Activated CD8-positive, alpha-beta memory T cell treated with anti-CD3 and anti-CD28 coated beads for 48 hours (primary cell): ENCODE data around the gene PTPRN2.
"Not testable (repeated sequence)": the region's sequence is repeated elsewhere in the genome, so short reads cannot be mapped to it uniquely, and the experiment has no call there.

Experiments used
- DNase-seq, 3 experiments: peaks; one replicate each; pipeline ENCODE4 v3.0.0-alpha.2; 2020; ENCODE audit warnings: low read depth in 2 of 3, low spot score in 2 of 3

The PTPRN2 gene

GRCh38 chr7:158285383-158285770, 302.2 kb downstream of the PTPRN2 start:
- no peak for DNase-seq

GRCh38 chr7:158284617-158285382, 302.8 kb downstream of the PTPRN2 start:
- DNase-seq = no peak

GRCh38 chr7:158284121-158284520, 303.5 kb downstream of the PTPRN2 start:
- DNase-seq = no peak

GRCh38 chr7:158283016-158283974, 304.3 kb downstream of the PTPRN2 start:
- no peak for DNase-seq

- no peak for DNase-seq
Measured at GRCh38 chr7:158282461-158283001, 305.1 kb downstream of the PTPRN2 start.

GRCh38 chr7:158281441-158281840, 306.2 kb downstream of the PTPRN2 start:
- DNase-seq = no peak

- DNase-seq = no peak
Measured at GRCh38 chr7:158280448-158281144, 307.0 kb downstream of the PTPRN2 start.

- no peak for DNase-seq
Measured at GRCh38 chr7:158279539-158280447, 307.8 kb downstream of the PTPRN2 start.

GRCh38 chr7:158278745-158279320, 308.8 kb downstream of the PTPRN2 start:
- DNase-seq = no peak

- DNase-seq = no peak
Measured at GRCh38 chr7:158277219-158278141, 310.1 kb downstream of the PTPRN2 start.

- DNase-seq = no peak
Measured at GRCh38 chr7:158276414-158277218, 311.0 kb downstream of the PTPRN2 start.

- DNase-seq = no peak
Measured at GRCh38 chr7:158275711-158276413, 311.8 kb downstream of the PTPRN2 start.

- no peak for DNase-seq
Measured at GRCh38 chr7:158274996-158275395, 312.6 kb downstream of the PTPRN2 start.

- DNase-seq = no peak
Measured at GRCh38 chr7:158274404-158274811, 313.2 kb downstream of the PTPRN2 start.

GRCh38 chr7:158273756-158274342, 313.8 kb downstream of the PTPRN2 start:
- not testable (repeated sequence) for DNase-seq

GRCh38 chr7:158273138-158273651, 314.4 kb downstream of the PTPRN2 start:
- DNase-seq = no peak
